IPS-18a (cell line): Measurements from ENCODE around the gene DYRK1B.

Experiments
- H3K27ac ChIP-seq: one replicate; pipeline ENCODE4 v1.5.1; 2013; ENCODE audit warnings: low read length
- H3K27me3 ChIP-seq: one replicate; pipeline ENCODE4 v1.6.1; 2013; ENCODE audit warnings: mild to moderate bottlenecking, low read length; ENCODE audit not compliant: control insufficient read depth, insufficient read depth
- H3K36me3 ChIP-seq: one replicate; pipeline ENCODE4 v1.6.1; 2013; ENCODE audit warnings: low read depth, low read length; ENCODE audit not compliant: control insufficient read depth
- H3K4me1 ChIP-seq: one replicate; pipeline ENCODE4 v1.6.1; 2013; ENCODE audit warnings: low read depth, low read length; ENCODE audit not compliant: control insufficient read depth
- H3K4me3 ChIP-seq: one replicate; pipeline ENCODE4 v1.5.1; 2013; ENCODE audit warnings: low read length
- H3K9ac ChIP-seq: one replicate; pipeline ENCODE4 v1.6.1; 2013; ENCODE audit warnings: mild to moderate bottlenecking, low read length, moderate library complexity
- H3K9me3 ChIP-seq: one replicate; pipeline ENCODE4 v1.6.1; 2013; ENCODE audit warnings: low read depth, low read length; ENCODE audit not compliant: control insufficient read depth

Gene DYRK1B

DNA sequence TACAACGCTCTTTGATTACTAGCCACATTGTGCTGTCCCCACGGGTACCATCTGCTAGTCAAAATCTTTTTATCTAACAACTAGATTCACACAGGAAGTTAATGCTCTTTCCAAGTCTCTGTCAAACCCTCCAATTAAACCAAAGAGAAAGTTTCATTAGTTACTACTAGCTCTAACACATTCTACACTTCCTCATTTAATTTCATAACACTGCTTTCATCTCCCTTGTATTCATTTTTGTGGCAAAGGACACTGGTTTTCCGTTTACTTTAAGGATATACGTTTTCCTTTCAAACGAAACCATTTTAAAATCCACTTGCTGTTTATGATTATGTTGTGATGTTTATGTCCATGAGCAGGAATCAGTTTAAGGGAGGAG is 5.3 kb downstream of the DYRK1B start:
- Histone ChIP-seq H3K36me3 (peaks cover 34% of the 10 kb centered on the region), H3K27me3 (no peaks in the 10 kb centered on the region), H3K9ac (no peak overlapping the region), H3K9me3 (no peaks in the 10 kb centered on the region), H3K4me1 (peaks cover 5% of the 10 kb centered on the region), H3K27ac (no peak overlapping the region), H3K4me3 (no peak overlapping the region)

GRCh38 chr19:39828015-39828653 is 5.8 kb downstream of the DYRK1B start:
- Histone ChIP-seq H3K9ac (no peak overlapping the region), H3K4me1 (peaks cover 5% of the 10 kb centered on the region), H3K4me3 (no peak overlapping the region), H3K27me3 (no peaks in the 10 kb centered on the region), H3K36me3 (peaks cover 34% of the 10 kb centered on the region), H3K27ac (no peak overlapping the region), H3K9me3 (no peaks in the 10 kb centered on the region)

- Histone ChIP-seq H3K4me3 (no peak overlapping the region), H3K27me3 (no peaks in the 10 kb centered on the region), H3K9me3 (no peaks in the 10 kb centered on the region), H3K4me1 (no peaks in the 10 kb centered on the region), H3K9ac (no peak overlapping the region), H3K36me3 (peaks cover 34% of the 10 kb centered on the region), H3K27ac (no peak overlapping the region)
These were observed 6.7 kb downstream of the DYRK1B start for GRCh38 chr19:39827216-39827615.

- no peak overlapping the region for H3K27ac ChIP-seq
- no peak overlapping the region for H3K9ac ChIP-seq
- no peaks in the 10 kb centered on the region for H3K4me1 ChIP-seq
- peaks cover 34% of the 10 kb centered on the region for H3K36me3 ChIP-seq
- H3K4me3 ChIP-seq = no peak overlapping the region
- H3K9me3 ChIP-seq = no peaks in the 10 kb centered on the region
- H3K27me3 ChIP-seq = no peaks in the 10 kb centered on the region
These were observed 7.5 kb downstream of the DYRK1B start for GRCh38 chr19:39826311-39826945.

GRCh38 chr19:39825531-39826076 is 8.4 kb downstream of the DYRK1B start:
- no peak overlapping the region for H3K27ac ChIP-seq
- peaks cover 33% of the 10 kb centered on the region for H3K36me3 ChIP-seq
- H3K4me1 ChIP-seq = no peaks in the 10 kb centered on the region
- H3K9me3 ChIP-seq = no peaks in the 10 kb centered on the region
- H3K9ac ChIP-seq = no peak overlapping the region
- no peak overlapping the region for H3K4me3 ChIP-seq
- H3K27me3 ChIP-seq = no peaks in the 10 kb centered on the region

- peak overlapping the region; percentile 10 for H3K27ac ChIP-seq
- H3K27me3 ChIP-seq = no peaks in the 10 kb centered on the region
- peak overlapping the region; percentile 97 for H3K4me3 ChIP-seq
- no peaks in the 10 kb centered on the region for H3K4me1 ChIP-seq
- peak overlapping the region; percentile 10 for H3K9ac ChIP-seq
- no peaks in the 10 kb centered on the region for H3K9me3 ChIP-seq
- H3K36me3 ChIP-seq = peaks cover 28% of the 10 kb centered on the region
These were observed 8.9 kb downstream of the DYRK1B start for GRCh38 chr19:39825093-39825463.

DNA sequence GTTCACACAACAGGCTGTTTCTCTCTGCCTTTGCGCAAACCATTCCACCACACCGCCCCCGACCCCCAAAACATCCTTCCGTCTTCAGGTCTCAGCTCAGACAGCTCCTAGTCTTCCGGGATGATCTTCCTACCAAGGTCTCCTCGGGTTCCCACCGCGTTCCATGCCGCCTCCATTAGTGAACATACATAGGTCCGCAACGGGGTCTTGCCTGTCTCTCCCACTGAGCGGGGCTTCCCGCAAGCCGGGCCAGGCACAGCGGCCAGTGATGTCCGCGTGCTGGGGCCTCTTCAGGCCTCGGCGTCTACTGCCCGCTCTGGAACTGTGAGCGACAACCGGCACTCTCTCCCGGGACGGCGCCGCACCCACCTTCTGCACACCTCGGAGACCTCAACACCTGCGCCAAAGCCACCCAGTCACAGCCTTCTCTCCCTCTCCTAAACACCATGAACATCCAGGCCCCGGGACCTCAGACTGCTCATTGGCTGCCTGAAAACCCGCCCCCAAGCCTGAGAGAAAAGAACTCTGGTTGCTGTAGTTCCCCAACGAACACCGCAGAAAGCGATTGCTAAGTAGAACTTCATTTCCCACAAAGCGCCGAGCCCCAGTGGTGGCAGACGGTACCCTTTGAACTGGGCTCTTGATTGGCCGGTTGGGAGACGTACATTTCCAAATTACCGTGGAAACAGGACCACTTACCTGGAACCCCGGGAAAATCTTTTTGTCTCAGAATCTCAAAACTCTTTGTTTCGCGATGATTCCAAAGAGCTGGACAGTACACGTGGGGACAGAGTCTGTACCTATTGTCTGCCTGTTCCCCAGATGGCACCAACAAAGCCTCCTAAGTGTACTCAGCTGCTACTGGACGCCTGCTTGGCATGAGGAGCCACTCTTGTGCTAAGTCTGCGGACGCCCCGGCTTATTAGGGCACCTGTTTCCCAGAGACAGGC is 9.5 kb downstream of the DYRK1B start:
- Histone ChIP-seq H3K27ac (peak overlapping the region; percentile 39), H3K9ac (peak overlapping the region; percentile 74), H3K4me3 (peak overlapping the region; percentile 97), H3K9me3 (no peaks in the 10 kb centered on the region), H3K36me3 (peaks cover 21% of the 10 kb centered on the region), H3K27me3 (no peaks in the 10 kb centered on the region), H3K4me1 (no peaks in the 10 kb centered on the region)

- no peak overlapping the region for H3K27ac ChIP-seq
- peaks cover 19% of the 10 kb centered on the region for H3K36me3 ChIP-seq
- H3K9ac ChIP-seq = peak overlapping the region; percentile 74
- H3K4me1 ChIP-seq = no peaks in the 10 kb centered on the region
- peak overlapping the region; percentile 97 for H3K4me3 ChIP-seq
- no peaks in the 10 kb centered on the region for H3K9me3 ChIP-seq
- H3K27me3 ChIP-seq = no peaks in the 10 kb centered on the region
These were observed 10.3 kb downstream of the DYRK1B start for GRCh38 chr19:39823686-39824085.

- no peaks in the 10 kb centered on the region for H3K9me3 ChIP-seq
- no peaks in the 10 kb centered on the region for H3K36me3 ChIP-seq
- H3K27me3 ChIP-seq = no peaks in the 10 kb centered on the region
- no peak overlapping the region for H3K9ac ChIP-seq
- H3K4me1 ChIP-seq = no peaks in the 10 kb centered on the region
- H3K4me3 ChIP-seq = no peak overlapping the region
- no peak overlapping the region for H3K27ac ChIP-seq
These were observed 13.3 kb downstream of the DYRK1B start for GRCh38 chr19:39820696-39821095.

DNA sequence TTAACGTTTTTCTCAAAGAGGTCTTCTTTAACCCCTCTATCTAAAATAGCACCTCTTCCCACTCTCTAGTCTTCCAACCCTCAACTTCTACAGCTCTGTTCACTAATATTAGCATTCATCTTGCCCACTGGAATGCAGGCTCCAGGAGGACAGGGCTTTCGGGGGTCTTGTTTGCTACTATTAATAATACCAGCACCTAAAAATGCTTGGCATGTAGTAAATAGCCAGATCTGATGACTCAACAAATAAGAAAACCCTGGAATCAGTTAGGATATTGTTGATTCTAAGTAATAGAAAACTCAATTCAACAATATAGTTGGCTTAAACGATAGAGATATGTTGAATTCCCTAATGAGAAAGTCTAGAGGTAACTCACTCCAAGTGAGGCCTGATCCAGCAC is 14.2 kb downstream of the DYRK1B start:
- Histone ChIP-seq H3K27me3 (no peaks in the 10 kb centered on the region), H3K4me3 (no peak overlapping the region), H3K9me3 (no peaks in the 10 kb centered on the region), H3K27ac (no peak overlapping the region), H3K9ac (no peak overlapping the region), H3K36me3 (no peaks in the 10 kb centered on the region), H3K4me1 (no peaks in the 10 kb centered on the region)

DNA sequence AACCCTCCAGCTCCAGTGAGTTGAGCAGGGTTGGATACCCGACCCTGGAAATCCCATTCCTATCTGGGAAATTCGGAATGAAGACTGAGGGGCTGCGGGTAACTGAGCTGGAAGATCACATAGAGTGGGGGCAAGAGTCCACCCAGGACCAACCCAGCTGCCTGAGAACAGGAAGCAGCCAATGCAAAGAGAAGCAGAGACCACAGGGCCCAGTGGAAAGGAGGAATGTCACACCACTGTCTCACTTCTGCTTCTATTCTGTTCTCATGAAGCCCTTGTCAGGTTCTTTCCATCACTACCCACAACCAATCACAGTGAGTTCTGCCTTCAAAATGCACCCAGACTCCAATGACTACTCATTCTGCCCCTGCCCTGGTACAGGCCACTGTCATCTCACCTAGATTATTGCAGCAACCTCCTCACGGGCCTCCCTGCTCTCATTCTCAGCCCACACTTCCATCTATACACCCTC is 15.3 kb downstream of the DYRK1B start:
- H3K4me1 ChIP-seq = no peaks in the 10 kb centered on the region
- H3K36me3 ChIP-seq = no peaks in the 10 kb centered on the region
- H3K9ac ChIP-seq = no peak overlapping the region
- no peaks in the 10 kb centered on the region for H3K9me3 ChIP-seq
- H3K27ac ChIP-seq = no peak overlapping the region
- H3K4me3 ChIP-seq = no peak overlapping the region
- H3K27me3 ChIP-seq = no peaks in the 10 kb centered on the region
